ENCODE data around the gene DTX4.
A peak's percentile ranks its signal among the peaks of the same experiment; 100 is the strongest.
"Not testable (repeated sequence)": the region's sequence is repeated elsewhere in the genome, so short reads cannot be mapped to it uniquely, and the experiment has no call there.

DTX4 gene

GRCh38 chr11:59171508-59172322 is at the start of gene DTX4:
DTX4 (plus strand) TSS chr11:59172132; CDS start chr11:59172596, 464 bp downstream.
- DNase-seq (ENCODE audit: low spot score) = peak; percentile 95

- peak; percentile 85 for DNase-seq (ENCODE audit: low spot score)
Measured at GRCh38 chr11:59135648-59136461, 36.1 kb upstream of the DTX4 start.

- not testable (repeated sequence) for DNase-seq (ENCODE audit: low spot score)
Measured at GRCh38 chr11:59136551-59136950, 35.4 kb upstream of the DTX4 start.

- DNase-seq (ENCODE audit: low spot score) = no peak
Measured at GRCh38 chr11:59137190-59137589, 34.7 kb upstream of the DTX4 start.

GRCh38 chr11:59138643-59139042 is 33.3 kb upstream of the DTX4 start:
- DNase-seq (ENCODE audit: low spot score) = no peak

- no peak for DNase-seq (ENCODE audit: low spot score)
Measured at GRCh38 chr11:59141191-59141590, 30.7 kb upstream of the DTX4 start.

GRCh38 chr11:59141673-59142460 is 30.1 kb upstream of the DTX4 start:
- no peak for DNase-seq (ENCODE audit: low spot score)

GRCh38 chr11:59142530-59143507 is 29.1 kb upstream of the DTX4 start, which contains the start of gene FAM111A:
FAM111A (plus strand) TSS chr11:59142856; CDS start chr11:59148873, 6,017 bp downstream.
- peak; percentile 87 for DNase-seq (ENCODE audit: low spot score)

GRCh38 chr11:59144096-59144495 is 27.8 kb upstream of the DTX4 start:
- no peak for DNase-seq (ENCODE audit: low spot score)

- peak; percentile 82 for DNase-seq (ENCODE audit: low spot score)
Measured at GRCh38 chr11:59144579-59145345, 27.2 kb upstream of the DTX4 start.

GRCh38 chr11:59145534-59145933 is 26.4 kb upstream of the DTX4 start:
- DNase-seq (ENCODE audit: low spot score) = no peak

- DNase-seq (ENCODE audit: low spot score) = no peak
Measured at GRCh38 chr11:59151761-59152160, 20.2 kb upstream of the DTX4 start.

GRCh38 chr11:59152312-59152951 is 19.5 kb upstream of the DTX4 start:
- DNase-seq (ENCODE audit: low spot score) = no peak

GRCh38 chr11:59154610-59155009 is 17.3 kb upstream of the DTX4 start:
- no peak for DNase-seq (ENCODE audit: low spot score)

GRCh38 chr11:59157433-59157832 is 14.5 kb upstream of the DTX4 start:
- DNase-seq (ENCODE audit: low spot score) = no peak

- peak; percentile 90 for DNase-seq (ENCODE audit: low spot score)
Measured at GRCh38 chr11:59158206-59159068, 13.5 kb upstream of the DTX4 start.

GRCh38 chr11:59164028-59164427 is 7.9 kb upstream of the DTX4 start:
- no peak for DNase-seq (ENCODE audit: low spot score)

GRCh38 chr11:59172345-59173079 is 580 bp downstream of the DTX4 start:
- DNase-seq (ENCODE audit: low spot score) = no peak

Measured in Ammon's horn (tissue), 1 donor.